H9 (cell line): Measurements from ENCODE around the gene TRPM4. TPM values are rescaled to one million over a fixed set of nuclear protein-coding genes. Genes with fewer than 3 reads are reported as not detected.

Source experiments
- DNase-seq: peaks from one replicate; pipeline ENCODE4 v3.0.0-alpha.2; 2017
- H2AFZ ChIP-seq: one replicate; pipeline ENCODE4 v1.6.1; 2013; ENCODE audit warnings: mild to moderate bottlenecking, low read length, control low read depth, moderate library complexity
- H2AK5ac ChIP-seq: 2 replicates; pipeline ENCODE4 v1.6.1; 2013; ENCODE audit warnings: low read length, control low read depth, mixed read lengths; ENCODE audit not compliant: insufficient read length
- H2BK120ac ChIP-seq: one replicate; pipeline ENCODE4 v1.6.1; 2013; ENCODE audit warnings: low read depth, mild to moderate bottlenecking, low read length, control low read depth, inconsistent platforms; ENCODE audit not compliant: poor library complexity, severe bottlenecking
- H2BK12ac ChIP-seq: 2 replicates; pipeline ENCODE4 v1.6.1; 2013; ENCODE audit warnings: low read length, control low read depth, mixed read lengths, low read depth; ENCODE audit not compliant: insufficient read length
- H2BK15ac ChIP-seq: 2 replicates; pipeline ENCODE4 v1.6.1; 2013; ENCODE audit warnings: low read depth, low read length, control low read depth
- H2BK20ac ChIP-seq: one replicate; pipeline ENCODE4 v1.6.1; 2013; ENCODE audit warnings: low read depth, mild to moderate bottlenecking, low read length, control low read depth, inconsistent platforms; ENCODE audit not compliant: poor library complexity, severe bottlenecking
- H2BK5ac ChIP-seq: 2 replicates; pipeline ENCODE4 v1.6.1; 2013; ENCODE audit warnings: low read length, control low read depth, mixed read lengths; ENCODE audit not compliant: insufficient read length
- H3K14ac ChIP-seq: 2 replicates; pipeline ENCODE4 v1.6.1; 2013; ENCODE audit warnings: low read length, control low read depth; ENCODE audit not compliant: insufficient read depth
- H3K18ac ChIP-seq: 2 replicates; pipeline ENCODE4 v1.6.1; 2013; ENCODE audit warnings: low read depth, mild to moderate bottlenecking, mixed read lengths, low read length, control low read depth; ENCODE audit not compliant: insufficient read length
- H3K23ac ChIP-seq: 2 replicates; pipeline ENCODE4 v1.6.1; 2013; ENCODE audit warnings: low read length, control low read depth, mixed read lengths, low read depth; ENCODE audit not compliant: insufficient read length
- H3K23me2 ChIP-seq: 2 replicates; pipeline ENCODE4 v1.6.1; 2013; ENCODE audit warnings: low read depth, mild to moderate bottlenecking, mixed read lengths, low read length, control low read depth; ENCODE audit not compliant: insufficient read length, poor library complexity, severe bottlenecking
- H3K27ac ChIP-seq: 2 replicates; pipeline ENCODE4 v1.5.1; 2013; ENCODE audit warnings: low read length, control low read depth, mixed read lengths, low read depth; ENCODE audit not compliant: insufficient read length
- H3K27me3 ChIP-seq: 2 replicates; pipeline ENCODE4 v1.6.1; 2013; ENCODE audit warnings: low read length, control low read depth, inconsistent platforms; ENCODE audit not compliant: insufficient read depth
- H3K4ac ChIP-seq: 2 replicates; pipeline ENCODE4 v1.6.1; 2013; ENCODE audit warnings: low read depth, mild to moderate bottlenecking, control low read depth, inconsistent platforms, low read length, moderate library complexity
- H3K4me1 ChIP-seq: 2 replicates; pipeline ENCODE4 v1.6.1; 2013; ENCODE audit warnings: low read length, control low read depth, inconsistent platforms; ENCODE audit not compliant: insufficient read depth
- H3K4me2 ChIP-seq: 2 replicates; pipeline ENCODE4 v1.6.1; 2013; ENCODE audit warnings: low read length, control low read depth, mixed read lengths; ENCODE audit not compliant: insufficient read length, insufficient read depth
- H3K56ac ChIP-seq: 2 replicates; pipeline ENCODE4 v1.6.1; 2013; ENCODE audit warnings: low read depth, mild to moderate bottlenecking, mixed read lengths, low read length, control low read depth; ENCODE audit not compliant: insufficient read length
- H3K79me1 ChIP-seq: 2 replicates; pipeline ENCODE4 v1.6.1; 2013; ENCODE audit warnings: low read depth, mild to moderate bottlenecking, moderate library complexity, low read length, control low read depth, inconsistent platforms; ENCODE audit not compliant: insufficient read depth, poor library complexity, severe bottlenecking
- H3K79me2 ChIP-seq: 2 replicates; pipeline ENCODE4 v1.6.1; 2013; ENCODE audit warnings: low read length, control low read depth, inconsistent platforms; ENCODE audit not compliant: insufficient read depth
- H3K9ac ChIP-seq: 2 replicates; pipeline ENCODE4 v1.6.1; 2013; ENCODE audit warnings: low read length, control low read depth, mixed read lengths; ENCODE audit not compliant: insufficient read length; ENCODE audit errors: extremely low read depth
- H3K9me3 ChIP-seq: one replicate; pipeline ENCODE4 v1.6.1; 2013; ENCODE audit warnings: low read depth, low read length, inconsistent platforms; ENCODE audit not compliant: control insufficient read depth
- H3T11ph ChIP-seq: one replicate; pipeline ENCODE4 v1.6.1; 2013; ENCODE audit warnings: mild to moderate bottlenecking, low read length, control low read depth, inconsistent platforms
- H4K20me1 ChIP-seq: one replicate; pipeline ENCODE4 v1.6.1; 2013; ENCODE audit not compliant: control insufficient read depth, insufficient read length, insufficient read depth
- H4K5ac ChIP-seq: 2 replicates; pipeline ENCODE4 v1.6.1; 2013; ENCODE audit warnings: low read depth, mild to moderate bottlenecking, mixed read lengths, low read length, control low read depth; ENCODE audit not compliant: insufficient read length
- H4K8ac ChIP-seq: replicated peaks from 2 replicates; pipeline ENCODE4 v1.6.1; 2013; ENCODE audit warnings: low read length, control low read depth, mixed read lengths, low read depth; ENCODE audit not compliant: insufficient read length
- H4K91ac ChIP-seq: 2 replicates; pipeline ENCODE4 v1.6.1; 2013; ENCODE audit warnings: low read depth, mild to moderate bottlenecking, moderate library complexity, mixed read lengths, low read length, control low read depth; ENCODE audit not compliant: insufficient read length
- H3K27ac Mint-ChIP-seq, 3 experiments: 2 replicates in 2 of 3; 3 replicates in 1 of 3; pipeline ENCODE4 v1.8.0; 2020 to 2021; ENCODE audit warnings: mixed read lengths in 3 of 3, mild to moderate bottlenecking in 1 of 3, moderate library complexity in 1 of 3
- H3K27me3 Mint-ChIP-seq: 2 replicates; pipeline ENCODE4 v1.8.0; 2021; ENCODE audit warnings: low read depth, mild to moderate bottlenecking, moderate library complexity, mixed read lengths
- H3K36me3 Mint-ChIP-seq, 3 experiments: 2 replicates in 2 of 3; 3 replicates in 1 of 3; pipeline ENCODE4 v1.8.0; 2020 to 2021; ENCODE audit warnings: low read depth in 3 of 3, mixed read lengths in 3 of 3; ENCODE audit not compliant: insufficient read depth in 1 of 3
- H3K4me1 Mint-ChIP-seq, 2 experiments: 2 replicates each; pipeline ENCODE4 v1.8.0; 2020; ENCODE audit warnings: mixed read lengths in 2 of 2
- H3K4me3 Mint-ChIP-seq, 2 experiments: 2 replicates in 1 of 2; 3 replicates in 1 of 2; pipeline ENCODE4 v1.8.0; 2020 to 2021; ENCODE audit warnings: mild to moderate bottlenecking in 2 of 2, mixed read lengths in 2 of 2, moderate library complexity in 1 of 2
- H3K9me3 Mint-ChIP-seq, 2 experiments: 2 replicates in 1 of 2; 3 replicates in 1 of 2; pipeline ENCODE4 v1.8.0; 2020; ENCODE audit warnings: mild to moderate bottlenecking in 2 of 2, mixed read lengths in 2 of 2, moderate library complexity in 1 of 2
- WGBS: extraction: QIAGEN DNeasy Blood & Tissue Kit; methylation state at CpG from one replicate; pipeline ENCODE4 v1.1.7; 2013; ENCODE audit warnings: missing lambda C conversion rate, low lambda C conversion rate, mixed read lengths; ENCODE audit not compliant: insufficient read length; ENCODE audit errors: extremely low coverage; 5-methylcytosine and 5-hydroxymethylcytosine counted together
- total RNA-seq: library from RNA; stranded (reverse); gene quantifications from 2 replicates; pipeline ENCODE4 v1.2.1, GENCODE V29; 2021
- TF ChIP-seq, protein P1 (sequence below): fragments of 200-600 bp; sonication (generic); conservative IDR thresholded peaks from 3 replicates; pipeline ENCODE4 v1.8.0; 2021; ENCODE audit warnings: antibody characterized with exemption, mild to moderate bottlenecking

Gene TRPM4
- total RNA-seq, 1 experiment from 2014 or later: 6.9 TPM

- peaks cover 14% of the 10 kb centered on the region for H3K27me3 Mint-ChIP-seq
- DNase-seq: no peak
Measured at GRCh38 chr19:49216071-49216470, 58.5 kb downstream of the TRPM4 start.

More at GRCh38 chr19:49216071-49216470, 58.5 kb downstream of the TRPM4 start:
- H3K4me1 Mint-ChIP-seq: peaks cover 3 to 4% of the 10 kb centered on the region in 2 experiments
- H3K4me3 Mint-ChIP-seq: no peak overlapping the region
- H2BK12ac ChIP-seq: no peak overlapping the region
- TF ChIP-seq, protein P1, sequence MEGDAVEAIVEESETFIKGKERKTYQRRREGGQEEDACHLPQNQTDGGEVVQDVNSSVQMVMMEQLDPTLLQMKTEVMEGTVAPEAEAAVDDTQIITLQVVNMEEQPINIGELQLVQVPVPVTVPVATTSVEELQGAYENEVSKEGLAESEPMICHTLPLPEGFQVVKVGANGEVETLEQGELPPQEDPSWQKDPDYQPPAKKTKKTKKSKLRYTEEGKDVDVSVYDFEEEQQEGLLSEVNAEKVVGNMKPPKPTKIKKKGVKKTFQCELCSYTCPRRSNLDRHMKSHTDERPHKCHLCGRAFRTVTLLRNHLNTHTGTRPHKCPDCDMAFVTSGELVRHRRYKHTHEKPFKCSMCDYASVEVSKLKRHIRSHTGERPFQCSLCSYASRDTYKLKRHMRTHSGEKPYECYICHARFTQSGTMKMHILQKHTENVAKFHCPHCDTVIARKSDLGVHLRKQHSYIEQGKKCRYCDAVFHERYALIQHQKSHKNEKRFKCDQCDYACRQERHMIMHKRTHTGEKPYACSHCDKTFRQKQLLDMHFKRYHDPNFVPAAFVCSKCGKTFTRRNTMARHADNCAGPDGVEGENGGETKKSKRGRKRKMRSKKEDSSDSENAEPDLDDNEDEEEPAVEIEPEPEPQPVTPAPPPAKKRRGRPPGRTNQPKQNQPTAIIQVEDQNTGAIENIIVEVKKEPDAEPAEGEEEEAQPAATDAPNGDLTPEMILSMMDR: no peak
- no peaks in the 10 kb centered on the region for H3K27me3 ChIP-seq
- no peak overlapping the region for H3K18ac ChIP-seq
- no peak overlapping the region for H3K56ac ChIP-seq
- no peak overlapping the region; the same call in 1 of the 2 replicates for H2BK15ac ChIP-seq
- H3K23me2 ChIP-seq: peaks cover under 1% of the 10 kb centered on the region
- WGBS: no CpG with 5 or more reads among the region's 10 CpGs
- H2AFZ ChIP-seq: no peak overlapping the region
- H4K91ac ChIP-seq: no peak overlapping the region
- no peak overlapping the region for H3K4me2 ChIP-seq
- H4K5ac ChIP-seq: no peak overlapping the region
- no peak overlapping the region for H3K14ac ChIP-seq
- no peak overlapping the region for H2AK5ac ChIP-seq
- peaks cover 0 to 2% of the 10 kb centered on the region in 2 experiments; a peak in 2 of 5 replicates for H3K9me3 Mint-ChIP-seq
- no peak overlapping the region for H3K27ac Mint-ChIP-seq
- no peak overlapping the region for H3K23ac ChIP-seq
- no peak overlapping the region for H3T11ph ChIP-seq
- no peak overlapping the region for H3K9ac ChIP-seq
- no peak overlapping the region for H2BK5ac ChIP-seq
- no peak overlapping the region for H2BK120ac ChIP-seq
- H3K79me1 ChIP-seq: no peaks in the 10 kb centered on the region
- H3K36me3 Mint-ChIP-seq: peaks cover 0 to 4% (median 2%) of the 10 kb centered on the region in 3 experiments; a peak in 4 of 7 replicates
- no peak overlapping the region for H3K27ac ChIP-seq
- H3K4ac ChIP-seq: no peak overlapping the region
- no peak overlapping the region for H2BK20ac ChIP-seq
- no peaks in the 10 kb centered on the region for H3K79me2 ChIP-seq
- H3K9me3 ChIP-seq: no peaks in the 10 kb centered on the region
- H4K8ac ChIP-seq: no peak overlapping the region
- 0 out of 2 replicates have a peak, but pooled peaks cover 3% of the 10 kb centered on the region for H3K4me1 ChIP-seq
- H4K20me1 ChIP-seq: no peaks in the 10 kb centered on the region
